ENCODE results near the gene SEC11C. TPM values are rescaled to one million over a fixed set of nuclear protein-coding genes. Genes with fewer than 3 reads are reported as not detected.
"Not testable (repeated sequence)": the region's sequence is repeated elsewhere in the genome, so short reads cannot be mapped to it uniquely, and the experiment has no call there.

The SEC11C gene
- total and polyA plus RNA-seq, 2 donors (not counting 1 experiment from before 2014, with no cell fraction given): 12.5 to 16.3 TPM

GRCh38 chr18:59141294-59142068, 1.8 kb downstream of the SEC11C start:
- Histone ChIP-seq H3K27ac (ENCODE audit: insufficient read depth, low read length) (no peak overlapping the region), H3K9ac (ENCODE audit: insufficient read depth, low read length) (no peak overlapping the region), H3K4me3 (replicated peaks in 1 of 4; ENCODE audit: control extremely low read depth in 1 of 4, insufficient read depth in 1 of 4, low read depth in 3 of 4, low read length in 4 of 4) (no peak overlapping the region), H3K27me3 (ENCODE audit: control insufficient read depth, insufficient read depth, low read length) (no peaks in the 10 kb centered on the region), H3K4me1 (ENCODE audit: control insufficient read depth, extremely low read depth, insufficient read depth, low read length) (peaks cover 4% of the 10 kb centered on the region), H3K4me2 (ENCODE audit: extremely low read depth, insufficient read depth, low read length) (no peak overlapping the region), H3K36me3 (ENCODE audit: control insufficient read depth, insufficient read depth, low read length) (no peaks in the 10 kb centered on the region), H3K9me3 (ENCODE audit: control insufficient read depth, insufficient read depth, low read depth, low read length) (no peaks in the 10 kb centered on the region), H4K20me1 (ENCODE audit: control insufficient read depth, extremely low read depth, insufficient read depth, low read length) (no peaks in the 10 kb centered on the region), H3K79me2 (ENCODE audit: control insufficient read depth, insufficient read depth, low read length) (no peaks in the 10 kb centered on the region), H2AFZ (ENCODE audit: low read length) (no peak overlapping the region)
- TF ChIP-seq CTCF (conservative IDR thresholded peaks at IDR 0.05 in 1 of 2, IDR thresholded peaks at IDR 0.05 in 1 of 2; ENCODE audit: low read depth in 1 of 2, low read length in 2 of 2) (no peak), EZH2 (IDR thresholded peaks at IDR 0.05; ENCODE audit: low read length, missing control alignments) (no peak)
- no peak for DNase-seq (ENCODE audit: low read depth in 2 of 2)

GRCh38 chr18:59142274-59142673, 2.6 kb downstream of the SEC11C start:
- TF ChIP-seq EZH2 (IDR thresholded peaks at IDR 0.05; ENCODE audit: low read length, missing control alignments) (no peak), CTCF (conservative IDR thresholded peaks at IDR 0.05 in 1 of 2, IDR thresholded peaks at IDR 0.05 in 1 of 2; ENCODE audit: low read depth in 1 of 2, low read length in 2 of 2) (no peak)
- DNase-seq (ENCODE audit: low read depth in 2 of 2): no peak
- Histone ChIP-seq H4K20me1 (ENCODE audit: control insufficient read depth, extremely low read depth, insufficient read depth, low read length) (no peaks in the 10 kb centered on the region), H3K9me3 (ENCODE audit: control insufficient read depth, insufficient read depth, low read depth, low read length) (no peaks in the 10 kb centered on the region), H3K4me3 (replicated peaks in 1 of 4; ENCODE audit: control extremely low read depth in 1 of 4, insufficient read depth in 1 of 4, low read depth in 3 of 4, low read length in 4 of 4) (no peak overlapping the region), H3K79me2 (ENCODE audit: control insufficient read depth, insufficient read depth, low read length) (no peaks in the 10 kb centered on the region), H2AFZ (ENCODE audit: low read length) (no peak overlapping the region), H3K27ac (ENCODE audit: insufficient read depth, low read length) (no peak overlapping the region), H3K27me3 (ENCODE audit: control insufficient read depth, insufficient read depth, low read length) (no peaks in the 10 kb centered on the region), H3K9ac (ENCODE audit: insufficient read depth, low read length) (no peak overlapping the region), H3K4me2 (ENCODE audit: extremely low read depth, insufficient read depth, low read length) (no peak overlapping the region), H3K36me3 (ENCODE audit: control insufficient read depth, insufficient read depth, low read length) (no peaks in the 10 kb centered on the region), H3K4me1 (ENCODE audit: control insufficient read depth, extremely low read depth, insufficient read depth, low read length) (peaks cover 4% of the 10 kb centered on the region)

GRCh38 chr18:59142800-59143416, 3.2 kb downstream of the SEC11C start:
- not testable (repeated sequence) for DNase-seq (ENCODE audit: low read depth in 2 of 2); H3K4me3 ChIP-seq (replicated peaks in 1 of 4; ENCODE audit: control extremely low read depth in 1 of 4, insufficient read depth in 1 of 4, low read depth in 3 of 4, low read length in 4 of 4); H3K9ac ChIP-seq (ENCODE audit: insufficient read depth, low read length); H3K4me2 ChIP-seq (ENCODE audit: extremely low read depth, insufficient read depth, low read length); H2AFZ ChIP-seq (ENCODE audit: low read length); H3K27ac ChIP-seq (ENCODE audit: insufficient read depth, low read length); H3K4me1 ChIP-seq (ENCODE audit: control insufficient read depth, extremely low read depth, insufficient read depth, low read length); H4K20me1 ChIP-seq (ENCODE audit: control insufficient read depth, extremely low read depth, insufficient read depth, low read length); H3K27me3 ChIP-seq (ENCODE audit: control insufficient read depth, insufficient read depth, low read length); H3K79me2 ChIP-seq (ENCODE audit: control insufficient read depth, insufficient read depth, low read length); H3K9me3 ChIP-seq (ENCODE audit: control insufficient read depth, insufficient read depth, low read depth, low read length); H3K36me3 ChIP-seq (ENCODE audit: control insufficient read depth, insufficient read depth, low read length)
